Measurements from ENCODE around the gene SCOC.

SCOC gene

DNA sequence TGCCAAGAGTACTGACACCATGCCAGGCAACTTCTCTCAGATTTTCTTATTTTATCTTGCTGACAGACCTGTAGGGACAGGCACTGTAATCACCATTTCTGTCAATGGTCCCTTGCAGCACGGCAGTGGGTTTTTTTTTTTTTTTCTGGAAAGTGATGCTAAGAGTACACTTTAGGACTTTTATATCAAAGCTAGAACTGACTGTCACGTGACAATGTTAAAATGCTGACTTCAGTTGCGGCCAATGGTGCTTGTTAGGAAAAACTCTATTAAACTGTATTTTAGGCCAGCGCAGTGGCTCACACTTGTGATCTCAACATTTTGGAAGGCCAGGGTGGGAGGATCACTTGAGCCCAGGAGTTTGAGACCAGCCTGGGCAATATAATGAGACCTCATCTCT lies 12.3 kb upstream of the SCOC start:
- TF ChIP-seq, protein P1, sequence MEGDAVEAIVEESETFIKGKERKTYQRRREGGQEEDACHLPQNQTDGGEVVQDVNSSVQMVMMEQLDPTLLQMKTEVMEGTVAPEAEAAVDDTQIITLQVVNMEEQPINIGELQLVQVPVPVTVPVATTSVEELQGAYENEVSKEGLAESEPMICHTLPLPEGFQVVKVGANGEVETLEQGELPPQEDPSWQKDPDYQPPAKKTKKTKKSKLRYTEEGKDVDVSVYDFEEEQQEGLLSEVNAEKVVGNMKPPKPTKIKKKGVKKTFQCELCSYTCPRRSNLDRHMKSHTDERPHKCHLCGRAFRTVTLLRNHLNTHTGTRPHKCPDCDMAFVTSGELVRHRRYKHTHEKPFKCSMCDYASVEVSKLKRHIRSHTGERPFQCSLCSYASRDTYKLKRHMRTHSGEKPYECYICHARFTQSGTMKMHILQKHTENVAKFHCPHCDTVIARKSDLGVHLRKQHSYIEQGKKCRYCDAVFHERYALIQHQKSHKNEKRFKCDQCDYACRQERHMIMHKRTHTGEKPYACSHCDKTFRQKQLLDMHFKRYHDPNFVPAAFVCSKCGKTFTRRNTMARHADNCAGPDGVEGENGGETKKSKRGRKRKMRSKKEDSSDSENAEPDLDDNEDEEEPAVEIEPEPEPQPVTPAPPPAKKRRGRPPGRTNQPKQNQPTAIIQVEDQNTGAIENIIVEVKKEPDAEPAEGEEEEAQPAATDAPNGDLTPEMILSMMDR (IDR thresholded peaks at IDR 0.05) = no peak
- Histone ChIP-seq H3K27me3 (no peaks in the 10 kb centered on the region), H3K27ac (no peak overlapping the region), H3K4me3 (ENCODE audit: low read depth in 1 of 2, low read length in 1 of 2) (no peak overlapping the region), H3K36me3 (no peaks in the 10 kb centered on the region), H3K9me3 (no peaks in the 10 kb centered on the region), H3K4me1 (ENCODE audit: control insufficient read depth in 1 of 2, insufficient read depth in 1 of 2, low read depth in 1 of 2, low read length in 1 of 2) (no peaks in the 10 kb centered on the region)

DNA sequence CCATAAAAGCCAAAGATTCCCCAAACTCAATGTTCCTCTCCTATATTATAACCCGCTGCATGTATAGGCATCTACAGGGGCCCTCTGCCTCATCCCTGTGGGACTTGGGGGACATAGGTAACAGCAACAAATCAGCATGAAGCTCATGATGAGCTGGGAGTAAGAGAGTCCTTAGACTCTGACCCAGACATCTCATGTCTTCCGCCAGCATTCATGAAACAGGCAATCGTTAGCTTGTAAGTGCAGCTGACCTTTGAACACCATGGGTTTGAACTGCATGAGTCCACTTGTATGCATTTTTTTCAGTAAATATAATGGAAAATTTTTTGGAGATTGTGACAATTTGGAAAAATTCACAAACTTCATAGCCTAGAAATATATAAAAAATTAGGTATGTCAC lies 10.4 kb upstream of the SCOC start:
- Histone ChIP-seq H3K27me3 (no peaks in the 10 kb centered on the region), H3K4me1 (ENCODE audit: control insufficient read depth in 1 of 2, insufficient read depth in 1 of 2, low read depth in 1 of 2, low read length in 1 of 2) (no peaks in the 10 kb centered on the region), H3K9me3 (no peaks in the 10 kb centered on the region), H3K27ac (no peak overlapping the region), H3K4me3 (ENCODE audit: low read depth in 1 of 2, low read length in 1 of 2) (no peak overlapping the region), H3K36me3 (no peaks in the 10 kb centered on the region)
- TF ChIP-seq, protein P1 (IDR thresholded peaks at IDR 0.05) = no peak

DNA sequence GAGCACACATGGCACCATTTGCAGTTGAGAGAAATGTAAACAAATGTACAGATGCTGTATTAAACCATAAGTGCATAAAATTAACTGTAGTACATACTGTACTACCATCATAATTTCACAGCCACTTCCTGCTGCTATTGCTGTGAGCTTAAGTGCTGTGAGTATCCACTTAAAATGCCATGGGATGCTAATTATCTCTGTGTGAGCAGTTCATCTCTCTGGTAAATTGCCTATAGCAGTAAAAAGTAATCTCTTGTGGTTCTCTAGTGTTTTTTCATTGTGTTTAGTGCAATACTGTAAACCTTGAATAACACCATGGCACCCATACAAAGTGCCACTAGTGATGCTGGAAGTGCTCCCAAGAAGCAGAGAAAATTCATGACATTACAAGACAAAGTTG lies 9.9 kb upstream of the SCOC start:
- Histone ChIP-seq H3K27ac (no peak overlapping the region), H3K4me3 (ENCODE audit: low read depth in 1 of 2, low read length in 1 of 2) (no peak overlapping the region), H3K27me3 (no peaks in the 10 kb centered on the region), H3K36me3 (no peaks in the 10 kb centered on the region), H3K9me3 (no peaks in the 10 kb centered on the region), H3K4me1 (ENCODE audit: control insufficient read depth in 1 of 2, insufficient read depth in 1 of 2, low read depth in 1 of 2, low read length in 1 of 2) (no peaks in the 10 kb centered on the region)
- TF ChIP-seq, protein P1 (IDR thresholded peaks at IDR 0.05) = no peak

DNA sequence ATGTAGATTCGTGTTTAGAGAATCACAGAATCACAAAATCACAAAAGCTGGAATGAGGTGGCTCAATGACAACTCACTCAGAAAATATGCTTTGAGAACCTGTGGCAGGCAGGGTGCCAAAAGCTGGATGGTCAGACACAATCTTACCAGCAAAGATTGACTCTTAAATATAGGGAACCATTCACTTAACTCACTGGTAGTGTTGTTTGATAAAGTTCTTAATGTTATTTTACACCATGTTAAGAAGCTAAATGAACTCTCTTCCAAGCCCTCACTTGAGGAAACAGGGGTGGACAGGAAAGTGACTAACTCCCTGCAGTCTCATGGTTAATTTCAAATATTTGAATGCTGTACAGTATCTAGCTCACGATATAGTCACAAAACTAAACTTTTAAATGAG lies 5.7 kb upstream of the SCOC start:
- H3K36me3 ChIP-seq = no peaks in the 10 kb centered on the region
- no peaks in the 10 kb centered on the region for H3K9me3 ChIP-seq
- TF ChIP-seq, protein P1 (IDR thresholded peaks at IDR 0.05) = no peak
- H3K4me1 ChIP-seq (ENCODE audit: control insufficient read depth in 1 of 2, insufficient read depth in 1 of 2, low read depth in 1 of 2, low read length in 1 of 2) = peaks cover 5% of the 10 kb centered on the region in 2 experiments
- no peak overlapping the region for H3K27ac ChIP-seq
- no peaks in the 10 kb centered on the region for H3K27me3 ChIP-seq
- no peak overlapping the region for H3K4me3 ChIP-seq (ENCODE audit: low read depth in 1 of 2, low read length in 1 of 2)

DNA sequence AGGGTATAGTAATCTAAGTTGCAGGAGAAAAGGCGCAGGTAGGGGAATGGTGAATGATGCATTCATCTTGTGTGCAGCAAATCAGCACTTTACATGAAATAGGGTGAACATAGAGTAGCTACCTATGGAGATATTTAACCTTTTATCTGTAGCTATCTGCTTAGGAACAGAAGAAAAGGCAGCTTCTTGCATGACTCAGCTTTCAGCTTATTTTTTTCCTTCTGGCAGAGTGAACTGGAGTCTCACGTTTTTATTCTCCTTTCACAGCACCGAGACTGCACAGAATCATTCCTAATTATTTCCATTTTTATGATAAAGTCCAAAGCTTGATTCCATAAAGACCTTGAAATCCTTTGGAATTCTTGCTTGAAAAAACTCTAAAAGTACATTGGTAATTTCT lies 4.8 kb upstream of the SCOC start:
- TF ChIP-seq, protein P1 (IDR thresholded peaks at IDR 0.05) = no peak
- peaks cover 7 to 10% of the 10 kb centered on the region in 2 experiments for H3K4me1 ChIP-seq (ENCODE audit: control insufficient read depth in 1 of 2, insufficient read depth in 1 of 2, low read depth in 1 of 2, low read length in 1 of 2)
- H3K9me3 ChIP-seq = no peaks in the 10 kb centered on the region
- no peak overlapping the region for H3K27ac ChIP-seq
- no peaks in the 10 kb centered on the region for H3K27me3 ChIP-seq
- H3K36me3 ChIP-seq = no peaks in the 10 kb centered on the region
- H3K4me3 ChIP-seq (ENCODE audit: low read depth in 1 of 2, low read length in 1 of 2) = no peak overlapping the region

DNA sequence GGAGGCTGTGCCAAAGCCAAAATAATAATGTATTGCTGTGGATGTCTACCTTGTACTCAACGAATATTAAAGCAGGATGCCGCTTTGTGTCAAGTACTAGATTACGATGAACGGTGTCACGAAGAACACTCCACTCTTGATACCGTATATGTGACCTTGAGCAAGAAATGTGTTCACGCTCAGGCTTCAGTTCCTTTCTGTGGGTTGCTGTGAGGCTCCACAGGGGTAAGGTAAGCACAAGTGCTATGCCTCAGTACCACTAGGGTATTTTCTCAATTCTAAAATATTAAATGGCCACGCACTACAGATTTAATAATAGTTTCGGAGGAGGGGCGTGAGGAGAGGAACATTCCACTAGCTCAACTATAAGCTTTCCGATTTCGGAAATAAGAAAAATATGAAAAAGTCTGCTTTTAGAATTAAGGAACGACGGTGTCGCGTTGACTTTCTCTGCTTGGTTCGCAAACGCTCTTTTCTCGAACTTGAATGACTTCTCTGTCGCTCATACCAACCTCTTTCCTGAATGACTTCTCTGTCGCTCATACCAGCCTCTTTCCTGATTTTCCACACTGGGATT lies 607 bp upstream of the SCOC start:
- TF ChIP-seq, protein P1 (IDR thresholded peaks at IDR 0.05) = no peak
- Histone ChIP-seq H3K9me3 (no peaks in the 10 kb centered on the region), H3K4me1 (ENCODE audit: control insufficient read depth in 1 of 2, insufficient read depth in 1 of 2, low read depth in 1 of 2, low read length in 1 of 2) (peaks cover 15 to 19% of the 10 kb centered on the region in 2 experiments), H3K36me3 (no peaks in the 10 kb centered on the region), H3K4me3 (ENCODE audit: low read depth in 1 of 2, low read length in 1 of 2) (peak overlapping the region; percentile 77 to 81), H3K27me3 (no peaks in the 10 kb centered on the region), H3K27ac (peak overlapping the region; percentile 72)
